ENCODE data around the gene SPOP.

DNA sequence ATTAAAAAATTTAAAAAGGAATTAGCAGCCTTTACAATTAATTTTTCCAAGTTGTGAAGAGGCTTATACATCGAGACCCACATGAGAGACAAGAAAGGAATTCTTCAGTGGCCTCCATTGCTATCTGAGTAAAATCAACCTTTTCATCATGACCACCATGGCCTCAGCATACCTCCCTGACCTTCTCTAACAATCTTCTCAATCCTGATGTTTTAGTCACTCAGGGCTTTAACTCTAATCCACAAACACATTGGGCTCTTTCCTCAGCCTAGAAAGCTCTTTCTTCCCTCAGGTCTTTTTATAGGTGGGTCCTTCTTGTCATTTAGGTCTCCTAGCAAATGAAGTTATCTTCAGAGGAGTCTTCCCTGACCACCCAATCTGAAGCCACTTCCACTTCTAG, 46.4 kb downstream of the SPOP start:
- TF ChIP-seq, protein P1, sequence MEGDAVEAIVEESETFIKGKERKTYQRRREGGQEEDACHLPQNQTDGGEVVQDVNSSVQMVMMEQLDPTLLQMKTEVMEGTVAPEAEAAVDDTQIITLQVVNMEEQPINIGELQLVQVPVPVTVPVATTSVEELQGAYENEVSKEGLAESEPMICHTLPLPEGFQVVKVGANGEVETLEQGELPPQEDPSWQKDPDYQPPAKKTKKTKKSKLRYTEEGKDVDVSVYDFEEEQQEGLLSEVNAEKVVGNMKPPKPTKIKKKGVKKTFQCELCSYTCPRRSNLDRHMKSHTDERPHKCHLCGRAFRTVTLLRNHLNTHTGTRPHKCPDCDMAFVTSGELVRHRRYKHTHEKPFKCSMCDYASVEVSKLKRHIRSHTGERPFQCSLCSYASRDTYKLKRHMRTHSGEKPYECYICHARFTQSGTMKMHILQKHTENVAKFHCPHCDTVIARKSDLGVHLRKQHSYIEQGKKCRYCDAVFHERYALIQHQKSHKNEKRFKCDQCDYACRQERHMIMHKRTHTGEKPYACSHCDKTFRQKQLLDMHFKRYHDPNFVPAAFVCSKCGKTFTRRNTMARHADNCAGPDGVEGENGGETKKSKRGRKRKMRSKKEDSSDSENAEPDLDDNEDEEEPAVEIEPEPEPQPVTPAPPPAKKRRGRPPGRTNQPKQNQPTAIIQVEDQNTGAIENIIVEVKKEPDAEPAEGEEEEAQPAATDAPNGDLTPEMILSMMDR (tag by site-specific recombination; IDR thresholded peaks at IDR 0.05): no peak
- TF ChIP-seq, protein P2, sequence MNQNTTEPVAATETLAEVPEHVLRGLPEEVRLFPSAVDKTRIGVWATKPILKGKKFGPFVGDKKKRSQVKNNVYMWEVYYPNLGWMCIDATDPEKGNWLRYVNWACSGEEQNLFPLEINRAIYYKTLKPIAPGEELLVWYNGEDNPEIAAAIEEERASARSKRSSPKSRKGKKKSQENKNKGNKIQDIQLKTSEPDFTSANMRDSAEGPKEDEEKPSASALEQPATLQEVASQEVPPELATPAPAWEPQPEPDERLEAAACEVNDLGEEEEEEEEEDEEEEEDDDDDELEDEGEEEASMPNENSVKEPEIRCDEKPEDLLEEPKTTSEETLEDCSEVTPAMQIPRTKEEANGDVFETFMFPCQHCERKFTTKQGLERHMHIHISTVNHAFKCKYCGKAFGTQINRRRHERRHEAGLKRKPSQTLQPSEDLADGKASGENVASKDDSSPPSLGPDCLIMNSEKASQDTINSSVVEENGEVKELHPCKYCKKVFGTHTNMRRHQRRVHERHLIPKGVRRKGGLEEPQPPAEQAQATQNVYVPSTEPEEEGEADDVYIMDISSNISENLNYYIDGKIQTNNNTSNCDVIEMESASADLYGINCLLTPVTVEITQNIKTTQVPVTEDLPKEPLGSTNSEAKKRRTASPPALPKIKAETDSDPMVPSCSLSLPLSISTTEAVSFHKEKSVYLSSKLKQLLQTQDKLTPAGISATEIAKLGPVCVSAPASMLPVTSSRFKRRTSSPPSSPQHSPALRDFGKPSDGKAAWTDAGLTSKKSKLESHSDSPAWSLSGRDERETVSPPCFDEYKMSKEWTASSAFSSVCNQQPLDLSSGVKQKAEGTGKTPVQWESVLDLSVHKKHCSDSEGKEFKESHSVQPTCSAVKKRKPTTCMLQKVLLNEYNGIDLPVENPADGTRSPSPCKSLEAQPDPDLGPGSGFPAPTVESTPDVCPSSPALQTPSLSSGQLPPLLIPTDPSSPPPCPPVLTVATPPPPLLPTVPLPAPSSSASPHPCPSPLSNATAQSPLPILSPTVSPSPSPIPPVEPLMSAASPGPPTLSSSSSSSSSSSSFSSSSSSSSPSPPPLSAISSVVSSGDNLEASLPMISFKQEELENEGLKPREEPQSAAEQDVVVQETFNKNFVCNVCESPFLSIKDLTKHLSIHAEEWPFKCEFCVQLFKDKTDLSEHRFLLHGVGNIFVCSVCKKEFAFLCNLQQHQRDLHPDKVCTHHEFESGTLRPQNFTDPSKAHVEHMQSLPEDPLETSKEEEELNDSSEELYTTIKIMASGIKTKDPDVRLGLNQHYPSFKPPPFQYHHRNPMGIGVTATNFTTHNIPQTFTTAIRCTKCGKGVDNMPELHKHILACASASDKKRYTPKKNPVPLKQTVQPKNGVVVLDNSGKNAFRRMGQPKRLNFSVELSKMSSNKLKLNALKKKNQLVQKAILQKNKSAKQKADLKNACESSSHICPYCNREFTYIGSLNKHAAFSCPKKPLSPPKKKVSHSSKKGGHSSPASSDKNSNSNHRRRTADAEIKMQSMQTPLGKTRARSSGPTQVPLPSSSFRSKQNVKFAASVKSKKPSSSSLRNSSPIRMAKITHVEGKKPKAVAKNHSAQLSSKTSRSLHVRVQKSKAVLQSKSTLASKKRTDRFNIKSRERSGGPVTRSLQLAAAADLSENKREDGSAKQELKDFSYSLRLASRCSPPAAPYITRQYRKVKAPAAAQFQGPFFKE (tag by site-specific recombination; IDR thresholded peaks at IDR 0.05; ENCODE audit: borderline replicate concordance): no peak
- no peak for TF ChIP-seq ZNF670 (tag by site-specific recombination; IDR thresholded peaks at IDR 0.05; ENCODE audit: low read depth)
- TF ChIP-seq, protein P3, sequence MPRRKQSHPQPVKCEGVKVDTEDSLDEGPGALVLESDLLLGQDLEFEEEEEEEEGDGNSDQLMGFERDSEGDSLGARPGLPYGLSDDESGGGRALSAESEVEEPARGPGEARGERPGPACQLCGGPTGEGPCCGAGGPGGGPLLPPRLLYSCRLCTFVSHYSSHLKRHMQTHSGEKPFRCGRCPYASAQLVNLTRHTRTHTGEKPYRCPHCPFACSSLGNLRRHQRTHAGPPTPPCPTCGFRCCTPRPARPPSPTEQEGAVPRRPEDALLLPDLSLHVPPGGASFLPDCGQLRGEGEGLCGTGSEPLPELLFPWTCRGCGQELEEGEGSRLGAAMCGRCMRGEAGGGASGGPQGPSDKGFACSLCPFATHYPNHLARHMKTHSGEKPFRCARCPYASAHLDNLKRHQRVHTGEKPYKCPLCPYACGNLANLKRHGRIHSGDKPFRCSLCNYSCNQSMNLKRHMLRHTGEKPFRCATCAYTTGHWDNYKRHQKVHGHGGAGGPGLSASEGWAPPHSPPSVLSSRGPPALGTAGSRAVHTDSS (tag by site-specific recombination; IDR thresholded peaks at IDR 0.05): no peak
- TF ChIP-seq, protein P4, sequence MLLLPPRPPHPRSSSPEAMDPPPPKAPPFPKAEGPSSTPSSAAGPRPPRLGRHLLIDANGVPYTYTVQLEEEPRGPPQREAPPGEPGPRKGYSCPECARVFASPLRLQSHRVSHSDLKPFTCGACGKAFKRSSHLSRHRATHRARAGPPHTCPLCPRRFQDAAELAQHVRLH (tag by site-specific recombination; IDR thresholded peaks at IDR 0.05): no peak
- TF ChIP-seq PRDM1 (tag by site-specific recombination; IDR thresholded peaks at IDR 0.05): no peak
- TF ChIP-seq ZBTB8A (tag by site-specific recombination; IDR thresholded peaks at IDR 0.05): no peak
- no peak for TF ChIP-seq ZEB2 (tag by site-specific recombination; IDR thresholded peaks at IDR 0.05)
- no peak for TF ChIP-seq ZNF2 (tag by site-specific recombination; IDR thresholded peaks at IDR 0.05)
- TF ChIP-seq, protein P5, sequence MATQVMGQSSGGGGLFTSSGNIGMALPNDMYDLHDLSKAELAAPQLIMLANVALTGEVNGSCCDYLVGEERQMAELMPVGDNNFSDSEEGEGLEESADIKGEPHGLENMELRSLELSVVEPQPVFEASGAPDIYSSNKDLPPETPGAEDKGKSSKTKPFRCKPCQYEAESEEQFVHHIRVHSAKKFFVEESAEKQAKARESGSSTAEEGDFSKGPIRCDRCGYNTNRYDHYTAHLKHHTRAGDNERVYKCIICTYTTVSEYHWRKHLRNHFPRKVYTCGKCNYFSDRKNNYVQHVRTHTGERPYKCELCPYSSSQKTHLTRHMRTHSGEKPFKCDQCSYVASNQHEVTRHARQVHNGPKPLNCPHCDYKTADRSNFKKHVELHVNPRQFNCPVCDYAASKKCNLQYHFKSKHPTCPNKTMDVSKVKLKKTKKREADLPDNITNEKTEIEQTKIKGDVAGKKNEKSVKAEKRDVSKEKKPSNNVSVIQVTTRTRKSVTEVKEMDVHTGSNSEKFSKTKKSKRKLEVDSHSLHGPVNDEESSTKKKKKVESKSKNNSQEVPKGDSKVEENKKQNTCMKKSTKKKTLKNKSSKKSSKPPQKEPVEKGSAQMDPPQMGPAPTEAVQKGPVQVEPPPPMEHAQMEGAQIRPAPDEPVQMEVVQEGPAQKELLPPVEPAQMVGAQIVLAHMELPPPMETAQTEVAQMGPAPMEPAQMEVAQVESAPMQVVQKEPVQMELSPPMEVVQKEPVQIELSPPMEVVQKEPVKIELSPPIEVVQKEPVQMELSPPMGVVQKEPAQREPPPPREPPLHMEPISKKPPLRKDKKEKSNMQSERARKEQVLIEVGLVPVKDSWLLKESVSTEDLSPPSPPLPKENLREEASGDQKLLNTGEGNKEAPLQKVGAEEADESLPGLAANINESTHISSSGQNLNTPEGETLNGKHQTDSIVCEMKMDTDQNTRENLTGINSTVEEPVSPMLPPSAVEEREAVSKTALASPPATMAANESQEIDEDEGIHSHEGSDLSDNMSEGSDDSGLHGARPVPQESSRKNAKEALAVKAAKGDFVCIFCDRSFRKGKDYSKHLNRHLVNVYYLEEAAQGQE (tag by site-specific recombination; IDR thresholded peaks at IDR 0.05): no peak
- TF ChIP-seq ZNF366 (tag by site-specific recombination; conservative IDR thresholded peaks at IDR 0.05): no peak
- TF ChIP-seq, protein P6, sequence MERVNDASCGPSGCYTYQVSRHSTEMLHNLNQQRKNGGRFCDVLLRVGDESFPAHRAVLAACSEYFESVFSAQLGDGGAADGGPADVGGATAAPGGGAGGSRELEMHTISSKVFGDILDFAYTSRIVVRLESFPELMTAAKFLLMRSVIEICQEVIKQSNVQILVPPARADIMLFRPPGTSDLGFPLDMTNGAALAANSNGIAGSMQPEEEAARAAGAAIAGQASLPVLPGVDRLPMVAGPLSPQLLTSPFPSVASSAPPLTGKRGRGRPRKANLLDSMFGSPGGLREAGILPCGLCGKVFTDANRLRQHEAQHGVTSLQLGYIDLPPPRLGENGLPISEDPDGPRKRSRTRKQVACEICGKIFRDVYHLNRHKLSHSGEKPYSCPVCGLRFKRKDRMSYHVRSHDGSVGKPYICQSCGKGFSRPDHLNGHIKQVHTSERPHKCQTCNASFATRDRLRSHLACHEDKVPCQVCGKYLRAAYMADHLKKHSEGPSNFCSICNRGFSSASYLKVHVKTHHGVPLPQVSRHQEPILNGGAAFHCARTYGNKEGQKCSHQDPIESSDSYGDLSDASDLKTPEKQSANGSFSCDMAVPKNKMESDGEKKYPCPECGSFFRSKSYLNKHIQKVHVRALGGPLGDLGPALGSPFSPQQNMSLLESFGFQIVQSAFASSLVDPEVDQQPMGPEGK (tag by site-specific recombination; IDR thresholded peaks at IDR 0.05): no peak
- TF ChIP-seq ZNF350 (tag by site-specific recombination; IDR thresholded peaks at IDR 0.05): no peak
- no peak for TF ChIP-seq YY1 (tag by site-specific recombination; IDR thresholded peaks at IDR 0.05)
